ENCODE data around the gene GIGYF2. TPM values are rescaled to one million over a fixed set of nuclear protein-coding genes. Genes with fewer than 3 reads are reported as not detected.

GIGYF2 gene
- total and polyA plus RNA-seq, 3 donors from 2014 or later = 107 to 173 (median 150) TPM

DNA sequence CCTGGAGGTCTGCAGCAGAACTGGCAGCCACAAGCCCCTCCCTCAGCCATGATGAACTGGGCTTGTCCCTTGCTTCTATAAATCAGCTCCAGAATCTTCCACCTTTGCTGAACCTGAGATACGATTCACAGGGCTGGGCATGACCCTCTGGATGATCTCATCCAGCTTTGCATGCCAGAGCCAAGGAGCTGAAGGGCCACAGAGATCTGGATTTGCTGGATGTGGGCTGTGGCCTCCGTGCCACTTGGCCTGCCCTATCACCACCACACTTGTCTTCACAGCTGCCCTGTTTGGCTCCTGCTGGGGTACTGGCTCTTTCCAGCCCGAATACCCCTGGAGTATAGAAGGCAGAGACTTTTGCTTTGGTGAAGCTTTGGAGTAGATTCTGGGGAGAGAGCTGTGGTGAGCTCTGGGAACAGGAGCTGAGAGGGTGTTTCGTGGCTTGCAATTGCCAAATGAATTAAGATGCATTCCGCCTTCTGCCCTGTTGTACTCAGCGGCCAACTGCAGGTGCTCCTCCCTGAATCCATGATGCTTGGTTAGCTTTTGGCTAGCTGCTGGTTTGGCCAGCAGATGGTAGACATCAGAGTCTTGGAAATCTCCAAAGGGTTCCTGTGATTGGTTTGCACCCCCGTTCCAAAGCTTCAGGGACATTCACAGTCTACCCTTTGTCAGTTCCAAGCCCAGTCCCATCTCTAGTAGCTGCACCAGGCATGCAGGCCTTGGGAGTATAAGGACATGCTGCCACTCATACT is 30.9 kb upstream of the GIGYF2 start:
- TF ChIP-seq POLR2A (IDR thresholded peaks at IDR 0.05) (no peak), CTCF (IDR thresholded peaks at IDR 0.05) (no peak)
- Histone ChIP-seq H3K27me3 (no peaks in the 10 kb centered on the region), H3K9me3 (no peaks in the 10 kb centered on the region), H3K36me3 (ENCODE audit: low read depth, missing control alignments) (no peaks in the 10 kb centered on the region), H3K27ac (no peak overlapping the region), H3K4me1 (no peaks in the 10 kb centered on the region), H3K4me3 (no peak overlapping the region)
- intact Hi-C loops (cut with DNase I; ENCODE audit: low total_unique reads) = loop anchor here (10.0 kb wide), 1 partner anchor 51 kb away; no protein-coding TSS in a partner anchor
- 85 to 92% methylated on average over 7 of the region's 7 CpGs for WGBS, 2 donors
- no peak for DNase-seq

DNA sequence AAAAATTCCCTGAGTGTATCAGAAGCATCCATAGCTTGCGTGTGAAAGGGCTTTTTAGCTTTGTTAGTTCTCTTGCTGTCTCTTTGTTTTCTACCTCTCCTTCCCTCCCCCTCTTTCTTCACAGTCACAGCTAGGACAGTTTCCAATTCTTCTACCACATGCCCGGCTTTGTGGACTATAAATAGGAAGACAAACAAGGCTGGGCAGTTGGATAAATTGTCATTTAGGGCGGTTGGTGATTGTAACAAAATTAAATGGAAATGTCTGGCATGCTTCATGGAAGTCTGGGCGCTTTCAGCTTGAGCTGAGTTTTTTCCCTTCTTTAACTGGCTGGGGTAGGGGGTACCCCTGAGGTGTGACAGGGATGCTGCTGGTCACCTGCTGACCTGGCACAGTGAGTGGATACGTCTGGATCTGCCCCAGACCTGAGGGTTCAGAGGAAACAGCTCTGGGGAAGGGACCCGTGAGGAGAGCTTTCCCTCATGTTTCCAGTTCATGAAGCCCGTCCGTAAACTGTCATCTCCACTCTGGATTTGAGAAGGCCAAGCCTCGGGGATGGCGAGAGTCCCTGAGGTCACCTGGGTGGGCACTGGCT is 29.0 kb upstream of the GIGYF2 start:
- TF ChIP-seq CTCF (IDR thresholded peaks at IDR 0.05) (no peak), POLR2A (IDR thresholded peaks at IDR 0.05) (no peak)
- Histone ChIP-seq H3K9me3 (no peaks in the 10 kb centered on the region), H3K27me3 (no peaks in the 10 kb centered on the region), H3K4me1 (no peaks in the 10 kb centered on the region), H3K36me3 (ENCODE audit: low read depth, missing control alignments) (no peaks in the 10 kb centered on the region), H3K4me3 (no peak overlapping the region), H3K27ac (no peak overlapping the region)
- intact Hi-C loops (cut with DNase I; ENCODE audit: low total_unique reads) = loop anchor here (10.0 kb wide), 1 partner anchor 53 kb away; no protein-coding TSS in a partner anchor
- WGBS, 2 donors = 77 to 84% methylated on average over 10 of the region's 10 CpGs
- peak; percentile 30 for DNase-seq

DNA sequence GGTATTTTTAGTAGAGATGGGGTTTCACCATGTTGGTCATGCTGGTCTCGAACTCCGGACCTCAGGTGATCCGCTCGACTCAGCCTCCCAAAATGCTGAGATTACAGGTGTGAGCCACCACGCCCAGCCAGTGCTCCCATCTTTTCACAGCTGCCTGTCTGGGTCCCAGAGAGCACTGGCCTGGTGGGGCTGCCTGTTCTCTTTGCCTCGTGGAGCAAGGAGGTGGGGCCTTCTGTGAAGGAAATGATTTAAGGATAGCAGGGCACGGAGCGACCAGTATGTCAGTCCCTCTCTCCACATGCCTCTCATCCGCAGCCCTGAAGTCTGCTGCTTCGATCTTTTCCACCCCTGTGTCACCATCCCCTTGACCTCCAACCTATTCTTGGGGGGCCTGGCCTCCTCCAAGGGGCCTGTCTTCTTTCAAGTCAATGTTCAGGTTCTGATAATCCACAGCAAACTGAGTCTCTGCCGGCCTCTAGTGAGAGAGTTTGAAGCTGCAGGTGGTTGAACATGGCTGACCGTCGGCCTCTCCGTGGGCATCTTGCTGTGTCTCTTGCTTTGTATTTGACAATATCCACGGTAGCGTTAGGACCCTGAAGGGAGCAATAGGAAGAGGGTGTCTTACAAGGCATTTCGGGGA is 28.2 kb upstream of the GIGYF2 start:
- 63 to 68% methylated on average over 17 of the region's 17 CpGs for WGBS, 2 donors
- Histone ChIP-seq H3K4me3 (no peak overlapping the region), H3K4me1 (no peaks in the 10 kb centered on the region), H3K27ac (no peak overlapping the region), H3K27me3 (no peaks in the 10 kb centered on the region), H3K36me3 (ENCODE audit: low read depth, missing control alignments) (no peaks in the 10 kb centered on the region), H3K9me3 (no peaks in the 10 kb centered on the region)
- DNase-seq = peak; percentile 59
- no peak for TF ChIP-seq POLR2A (IDR thresholded peaks at IDR 0.05)
- TF ChIP-seq CTCF (IDR thresholded peaks at IDR 0.05) = peak in 2 of 3 experiments; percentile 28 to 45
- intact Hi-C loops (cut with DNase I; ENCODE audit: low total_unique reads) = loop anchor here (10.0 kb wide), 1 partner anchor 54 kb away; no protein-coding TSS in a partner anchor

GRCh38 chr2:232672588-232672987 is 24.5 kb upstream of the GIGYF2 start:
- no peaks in the 10 kb centered on the region for H3K27me3 ChIP-seq
- 88 to 100% methylated on average over 1 of the region's 1 CpG for WGBS, 2 donors
- no peaks in the 10 kb centered on the region for H3K36me3 ChIP-seq (ENCODE audit: low read depth, missing control alignments)
- TF ChIP-seq CTCF (IDR thresholded peaks at IDR 0.05) (no peak), POLR2A (IDR thresholded peaks at IDR 0.05) (no peak)
- intact Hi-C loops (cut with DNase I; ENCODE audit: low total_unique reads) = no loop called here
- no peak overlapping the region for H3K4me3 ChIP-seq
- DNase-seq = no peak
- H3K9me3 ChIP-seq = no peaks in the 10 kb centered on the region
- H3K27ac ChIP-seq = no peak overlapping the region
- no peaks in the 10 kb centered on the region for H3K4me1 ChIP-seq
